Measurements from ENCODE around the gene GFOD2. TPM values are rescaled to one million over a fixed set of nuclear protein-coding genes. Genes with fewer than 3 reads are reported as not detected.

Gene GFOD2
- total RNA-seq, 4 donors from 2014 or later, result 8.9 to 15.4 (median 11.6) TPM

GRCh38 chr16:67677712-67678111, 41.4 kb downstream of the GFOD2 start:
- in situ Hi-C loops (cut with MboI; ENCODE audit: low sequenced_read_pairs in 4 of 4) (loop anchor here in 1 of 4 donors (25.0 kb wide), 1 partner anchor 360 kb away; no protein-coding TSS in a partner anchor), intact Hi-C loops (cut with DNase I; ENCODE audit: low total_unique reads) (loop anchor here (10.0 kb wide), 1 partner anchor 247 kb away; no protein-coding TSS in a partner anchor)
- Histone ChIP-seq H3K9me3 (no peaks in the 10 kb centered on the region), H3K4me3 (no peak overlapping the region), H3K27me3 (no peaks in the 10 kb centered on the region), H3K36me3 (no peaks in the 10 kb centered on the region), H3K27ac (no peak overlapping the region), H3K4me1 (peaks cover 9 to 23% of the 10 kb centered on the region in 2 donors)
- TF ChIP-seq CTCF (IDR thresholded peaks at IDR 0.05 in 4 of 5, conservative IDR thresholded peaks at IDR 0.05 in 1 of 5) (no peak), POLR2A (IDR thresholded peaks at IDR 0.05) (no peak)
- ATAC-seq (no peak), DNase-seq (no peak)

GRCh38 chr16:67676939-67677338, 42.2 kb downstream of the GFOD2 start:
- intact Hi-C loops (cut with DNase I; ENCODE audit: low total_unique reads) (loop anchor here (10.0 kb wide), 1 partner anchor 248 kb away; no protein-coding TSS in a partner anchor), in situ Hi-C loops (cut with MboI; ENCODE audit: low sequenced_read_pairs in 4 of 4) (loop anchor here in 1 of 4 donors (25.0 kb wide), 1 partner anchor 360 kb away; no protein-coding TSS in a partner anchor)
- no peak overlapping the region for H3K4me3 ChIP-seq
- no peaks in the 10 kb centered on the region for H3K9me3 ChIP-seq
- no peak for DNase-seq
- no peak for TF ChIP-seq POLR2A (IDR thresholded peaks at IDR 0.05)
- peaks cover 10 to 23% of the 10 kb centered on the region in 2 donors for H3K4me1 ChIP-seq
- H3K27ac ChIP-seq, result no peak overlapping the region
- no peaks in the 10 kb centered on the region for H3K27me3 ChIP-seq
- H3K36me3 ChIP-seq, result no peaks in the 10 kb centered on the region
- ATAC-seq, result no peak

- in situ Hi-C loops (cut with MboI; ENCODE audit: low sequenced_read_pairs in 4 of 4) (loop anchor here in 1 of 4 donors (25.0 kb wide), 1 partner anchor 361 kb away; no protein-coding TSS in a partner anchor), intact Hi-C loops (cut with DNase I; ENCODE audit: low total_unique reads) (loop anchor here (10.0 kb wide), 1 partner anchor 248 kb away; no protein-coding TSS in a partner anchor)
- no peak overlapping the region for H3K27ac ChIP-seq
- H3K27me3 ChIP-seq, result no peaks in the 10 kb centered on the region
- H3K36me3 ChIP-seq, result no peaks in the 10 kb centered on the region
- ATAC-seq, result no peak
- DNase-seq, result no peak
- no peaks in the 10 kb centered on the region for H3K9me3 ChIP-seq
- TF ChIP-seq POLR2A (IDR thresholded peaks at IDR 0.05), result no peak
- TF ChIP-seq CTCF (IDR thresholded peaks at IDR 0.05 in 4 of 5, conservative IDR thresholded peaks at IDR 0.05 in 1 of 5), result no peak
- H3K4me3 ChIP-seq, result no peak overlapping the region
- H3K4me1 ChIP-seq, result peaks cover 10 to 23% of the 10 kb centered on the region in 2 donors
These were observed 42.6 kb downstream of the GFOD2 start for GRCh38 chr16:67676516-67676915.

GRCh38 chr16:67675999-67676398, 43.1 kb downstream of the GFOD2 start:
- intact Hi-C loops (cut with DNase I; ENCODE audit: low total_unique reads), result loop anchor here (10.0 kb wide), 1 partner anchor 249 kb away; no protein-coding TSS in a partner anchor
- H3K36me3 ChIP-seq, result no peaks in the 10 kb centered on the region
- ATAC-seq (no peak), DNase-seq (no peak)
- no peak overlapping the region for H3K27ac ChIP-seq
- TF ChIP-seq POLR2A (IDR thresholded peaks at IDR 0.05), result no peak
- no peak for TF ChIP-seq CTCF (IDR thresholded peaks at IDR 0.05 in 4 of 5, conservative IDR thresholded peaks at IDR 0.05 in 1 of 5)
- H3K9me3 ChIP-seq, result no peaks in the 10 kb centered on the region
- no peak overlapping the region for H3K4me3 ChIP-seq
- peaks cover 10 to 23% of the 10 kb centered on the region in 2 donors for H3K4me1 ChIP-seq
- in situ Hi-C loops (cut with MboI; ENCODE audit: low sequenced_read_pairs in 4 of 4), result loop anchor here in 1 of 4 donors (25.0 kb wide), 1 partner anchor 361 kb away; no protein-coding TSS in a partner anchor
- H3K27me3 ChIP-seq, result no peaks in the 10 kb centered on the region

- H3K4me3 ChIP-seq, result no peak overlapping the region
- H3K27ac ChIP-seq, result no peak overlapping the region
- no peaks in the 10 kb centered on the region for H3K36me3 ChIP-seq
- H3K9me3 ChIP-seq, result no peaks in the 10 kb centered on the region
- no peak for TF ChIP-seq CTCF (IDR thresholded peaks at IDR 0.05 in 4 of 5, conservative IDR thresholded peaks at IDR 0.05 in 1 of 5)
- TF ChIP-seq POLR2A (IDR thresholded peaks at IDR 0.05), result no peak
- DNase-seq (no peak), ATAC-seq (no peak)
- intact Hi-C loops (cut with DNase I; ENCODE audit: low total_unique reads), result loop anchor here (10.0 kb wide), 1 partner anchor 249 kb away; no protein-coding TSS in a partner anchor
- H3K4me1 ChIP-seq, result peaks cover 10 to 23% of the 10 kb centered on the region in 2 donors
- H3K27me3 ChIP-seq, result no peaks in the 10 kb centered on the region
- in situ Hi-C loops (cut with MboI; ENCODE audit: low sequenced_read_pairs in 4 of 4), result loop anchor here in 1 of 4 donors (25.0 kb wide), 1 partner anchor 362 kb away; no protein-coding TSS in a partner anchor
These were observed 43.6 kb downstream of the GFOD2 start for GRCh38 chr16:67675579-67675935.

All from gastrocnemius medialis (tissue), 4 donors.